Activated T-cell treated with anti-CD3 and anti-CD28 coated beads, Interleukin-2, amount 50 U/mL, for 48 hours (primary cell): Measurements from ENCODE around the gene RNF5.
"Not testable (repeated sequence)": the region's sequence is repeated elsewhere in the genome, so short reads cannot be mapped to it uniquely, and the experiment has no call there.

Experiments used
- DNase-seq, 2 experiments: peaks; one replicate each; pipeline ENCODE4 v3.0.0-alpha.2; 2020

Gene RNF5

GRCh38 chr6:32177788-32178546 is at the start of gene RNF5:
Gene RNF5 (plus strand): TSS chr6:32178405. CDS start chr6:32178512, 107 bp downstream.
- peak; percentile 91 for DNase-seq

- DNase-seq, result no peak
Observed at GRCh38 chr6:32128751-32129296, 49.4 kb upstream of the RNF5 start.

GRCh38 chr6:32129297-32130088 is 48.7 kb upstream of the RNF5 start:
- no peak for DNase-seq

GRCh38 chr6:32131439-32131948 is 46.7 kb upstream of the RNF5 start:
- DNase-seq, result no peak

- DNase-seq, result no peak
Observed at GRCh38 chr6:32132110-32132509, 46.1 kb upstream of the RNF5 start.

GRCh38 chr6:32133786-32134185 is 44.4 kb upstream of the RNF5 start:
- no peak for DNase-seq

GRCh38 chr6:32137454-32137853 is 40.8 kb upstream of the RNF5 start:
- no peak for DNase-seq

- DNase-seq, result no peak
Observed at GRCh38 chr6:32139590-32139989, 38.6 kb upstream of the RNF5 start.

GRCh38 chr6:32140420-32141046 is 37.7 kb upstream of the RNF5 start:
- no peak for DNase-seq

- DNase-seq, result not testable (repeated sequence)
Observed at GRCh38 chr6:32144238-32144637, 34.0 kb upstream of the RNF5 start.

GRCh38 chr6:32146287-32146686 is 31.9 kb upstream of the RNF5 start:
- no peak for DNase-seq

- no peak for DNase-seq
Observed at GRCh38 chr6:32146687-32147086, 31.5 kb upstream of the RNF5 start.

GRCh38 chr6:32147401-32148132 is 30.6 kb upstream of the RNF5 start:
- no peak for DNase-seq

- DNase-seq, result peak; percentile 89 to 90
Observed at GRCh38 chr6:32148289-32149091, 29.7 kb upstream of the RNF5 start.

- DNase-seq, result peak in 1 of 2 experiments; percentile 31
Observed at GRCh38 chr6:32149092-32149755, 29.0 kb upstream of the RNF5 start.

- no peak for DNase-seq
Observed at GRCh38 chr6:32149932-32150870, 28.0 kb upstream of the RNF5 start.

GRCh38 chr6:32151181-32151862 is 26.9 kb upstream of the RNF5 start:
- DNase-seq, result no peak

- no peak for DNase-seq
Observed at GRCh38 chr6:32151863-32152768, 26.1 kb upstream of the RNF5 start, which contains the start of gene PRRT1. Gene PRRT1 (minus strand): TSS chr6:32151939. CDS start chr6:32151827, 112 bp downstream.
